ENCODE data around the gene DGKB. TPM values are rescaled to one million over a fixed set of nuclear protein-coding genes. Genes with fewer than 3 reads are reported as not detected.

Gene DGKB
- total RNA-seq, 1 experiment from 2014 or later, result not detected

- intact Hi-C loops (cut with micrococcal nuclease), result no loop called here
Observed at GRCh38 chr7:14639801-14640200, 262.8 kb downstream of the DGKB start.

DNA sequence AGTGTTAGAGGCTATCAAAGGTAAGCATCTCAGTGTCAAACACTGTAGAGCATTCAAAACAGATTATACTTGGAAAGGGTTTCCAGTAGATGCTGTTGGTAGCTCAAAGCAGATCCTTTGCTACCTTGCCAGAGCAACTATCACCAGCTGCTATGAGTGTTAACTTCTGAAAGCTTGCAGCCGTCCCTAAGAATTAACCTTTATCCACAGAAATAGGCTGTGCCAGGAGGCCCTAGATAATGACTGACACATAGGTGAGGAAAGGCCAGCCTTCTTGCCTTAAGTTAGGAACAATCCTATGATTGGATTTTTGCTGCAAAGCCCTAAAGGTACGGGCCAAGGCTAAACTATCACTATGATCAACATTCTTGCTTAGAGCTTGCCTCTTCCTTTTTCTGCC lies 263.2 kb downstream of the DGKB start:
- peaks cover 11% of the 10 kb centered on the region for H3K4me1 Mint-ChIP-seq (ENCODE audit: insufficient read depth, unreplicated experiment)
- ChIA-PET POLR2A (no interaction called here), CTCF (interaction anchor here (0.6 to 1.3 kb wide), 6 partner anchors 9 to 1364 kb away, joined by 3 to 5 read pairs (median 4); no protein-coding TSS in a partner anchor)
- no TSS peak for BruUV-seq (replicated peaks)
- H3K4me3 Mint-ChIP-seq (ENCODE audit: unreplicated experiment), result no peak overlapping the region
- H3K27ac Mint-ChIP-seq (ENCODE audit: low read depth, unreplicated experiment), result no peak overlapping the region
- H3K36me3 Mint-ChIP-seq (ENCODE audit: insufficient read depth, unreplicated experiment), result no peaks in the 10 kb centered on the region
- H3K27me3 Mint-ChIP-seq (ENCODE audit: insufficient read depth, unreplicated experiment), result no peaks in the 10 kb centered on the region
- DNase-seq (ENCODE audit: unreplicated experiment), result no peak
- no peak for TF ChIP-seq CTCF (IDR thresholded peaks at IDR 0.05; ENCODE audit: unreplicated experiment)
- intact Hi-C loops (cut with micrococcal nuclease), result no loop called here
- no peaks in the 10 kb centered on the region for H3K9me3 Mint-ChIP-seq (ENCODE audit: unreplicated experiment)

More at GRCh38 chr7:14639801-14640200, 262.8 kb downstream of the DGKB start:
- H3K36me3 Mint-ChIP-seq (ENCODE audit: insufficient read depth, unreplicated experiment), result no peaks in the 10 kb centered on the region
- peak; percentile 4 for DNase-seq (ENCODE audit: unreplicated experiment)
- ChIA-PET POLR2A (no interaction called here), CTCF (interaction anchor here (0.6 to 1.3 kb wide), 4 partner anchors 181 to 1365 kb away, joined by 3 to 5 read pairs (median 4); no protein-coding TSS in a partner anchor)
- H3K9me3 Mint-ChIP-seq (ENCODE audit: unreplicated experiment), result no peaks in the 10 kb centered on the region
- no peak overlapping the region for H3K4me3 Mint-ChIP-seq (ENCODE audit: unreplicated experiment)
- no peak for TF ChIP-seq CTCF (IDR thresholded peaks at IDR 0.05; ENCODE audit: unreplicated experiment)
- no peak overlapping the region for H3K27ac Mint-ChIP-seq (ENCODE audit: low read depth, unreplicated experiment)
- H3K4me1 Mint-ChIP-seq (ENCODE audit: insufficient read depth, unreplicated experiment), result peaks cover 11% of the 10 kb centered on the region
- no peaks in the 10 kb centered on the region for H3K27me3 Mint-ChIP-seq (ENCODE audit: insufficient read depth, unreplicated experiment)
- BruUV-seq (replicated peaks), result no TSS peak

DNA sequence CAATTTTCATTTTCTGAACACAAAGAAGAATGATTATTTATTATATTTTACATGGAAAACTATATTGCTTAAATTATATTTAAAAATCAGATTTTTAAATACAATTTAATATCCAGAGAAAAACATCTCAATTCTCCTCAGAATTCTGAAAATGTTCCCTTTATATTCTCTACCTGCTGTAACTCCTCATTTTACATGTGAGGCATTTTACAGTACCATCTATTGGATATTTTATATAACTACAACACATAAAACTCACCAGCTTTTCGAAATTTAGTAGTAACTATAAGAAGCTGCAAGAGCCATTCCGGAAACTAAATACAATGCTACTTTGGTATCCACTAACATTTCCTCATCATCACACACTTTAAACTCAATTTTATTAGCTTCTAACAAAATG lies 264.6 kb downstream of the DGKB start:
- CTCF ChIA-PET, result interaction anchor here (0.6 kb wide), 1 partner anchor 544 kb away, joined by 3 read pairs; no protein-coding TSS in a partner anchor
- BruUV-seq (replicated peaks), result no TSS peak
- no peak for DNase-seq (ENCODE audit: unreplicated experiment)
- H3K27ac Mint-ChIP-seq (ENCODE audit: low read depth, unreplicated experiment), result no peak overlapping the region
- H3K9me3 Mint-ChIP-seq (ENCODE audit: unreplicated experiment), result no peaks in the 10 kb centered on the region
- H3K27me3 Mint-ChIP-seq (ENCODE audit: insufficient read depth, unreplicated experiment), result peaks cover 3% of the 10 kb centered on the region
- no peak for TF ChIP-seq CTCF (IDR thresholded peaks at IDR 0.05; ENCODE audit: unreplicated experiment)
- H3K4me3 Mint-ChIP-seq (ENCODE audit: unreplicated experiment), result no peak overlapping the region
- POLR2A ChIA-PET, result no interaction called here
- intact Hi-C loops (cut with micrococcal nuclease), result no loop called here
- peaks cover 11% of the 10 kb centered on the region for H3K4me1 Mint-ChIP-seq (ENCODE audit: insufficient read depth, unreplicated experiment)
- H3K36me3 Mint-ChIP-seq (ENCODE audit: insufficient read depth, unreplicated experiment), result no peaks in the 10 kb centered on the region

DNA sequence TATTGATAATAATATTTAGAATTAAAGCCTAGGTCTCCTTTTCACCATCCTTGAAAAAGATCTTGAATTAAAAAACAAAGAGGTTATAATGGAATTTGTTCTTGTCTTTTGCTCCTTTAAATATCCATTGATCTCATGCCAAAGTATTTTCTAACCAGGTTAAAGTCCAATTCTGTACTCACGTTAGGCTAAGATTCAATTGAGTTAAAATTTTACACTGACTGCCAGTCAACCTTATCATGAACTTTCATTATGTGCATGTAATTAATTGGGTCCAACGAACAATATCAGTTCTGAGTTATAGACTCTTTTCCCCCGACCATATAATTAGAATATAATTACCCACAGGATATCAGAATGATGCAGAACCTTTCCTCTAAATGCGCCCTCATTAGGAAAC lies 266.6 kb downstream of the DGKB start:
- peaks cover 11% of the 10 kb centered on the region for H3K4me1 Mint-ChIP-seq (ENCODE audit: insufficient read depth, unreplicated experiment)
- H3K9me3 Mint-ChIP-seq (ENCODE audit: unreplicated experiment), result no peaks in the 10 kb centered on the region
- BruUV-seq (replicated peaks), result no TSS peak
- intact Hi-C loops (cut with micrococcal nuclease), result no loop called here
- no peaks in the 10 kb centered on the region for H3K36me3 Mint-ChIP-seq (ENCODE audit: insufficient read depth, unreplicated experiment)
- TF ChIP-seq CTCF (IDR thresholded peaks at IDR 0.05; ENCODE audit: unreplicated experiment), result no peak
- no peak overlapping the region for H3K4me3 Mint-ChIP-seq (ENCODE audit: unreplicated experiment)
- no peak for DNase-seq (ENCODE audit: unreplicated experiment)
- CTCF ChIA-PET, result no interaction called here
- H3K27ac Mint-ChIP-seq (ENCODE audit: low read depth, unreplicated experiment), result no peak overlapping the region
- H3K27me3 Mint-ChIP-seq (ENCODE audit: insufficient read depth, unreplicated experiment), result peaks cover 23% of the 10 kb centered on the region
- POLR2A ChIA-PET, result no interaction called here

Measured in MCF 10A (cell line).